H1 (cell line): ENCODE results near the gene DNAJC24. TPM values are rescaled to one million over a fixed set of nuclear protein-coding genes. Genes with fewer than 3 reads are reported as not detected.

Experiments
- CTCF ChIA-PET: fragments of 300-600 bp; sonication (Branson Sonifier 250); formaldehyde crosslinking; loops from one replicate; lab custom pipeline; 2021; ENCODE audit not compliant: partially characterized antibody; lab: Charles Lee
- POLR2A ChIA-PET: fragments of 300-600 bp; sonication (Branson Sonifier 250); formaldehyde crosslinking; loops from one replicate; lab custom pipeline; 2021; ENCODE audit warnings: inconsistent platforms; ENCODE audit not compliant: partially characterized antibody; lab: Charles Lee
- DNase-seq, 2 experiments: peaks; one replicate each; pipeline versions ENCODE4 v3.0.0 to v3.0.0-alpha.2; 2010 to 2022; ENCODE audit warnings: low spot score in 2 of 2, low read depth in 1 of 2, mixed read lengths in 1 of 2
- FAIRE-seq: peaks from 2 replicates; lab custom pipeline; 2011; peaks lifted over from hg19 to GRCh38; lab: Jason Lieb, UNC
- H2AFZ ChIP-seq: 2 replicates; pipeline ENCODE4 v1.8.1; 2012; ENCODE audit warnings: low read length, inconsistent platforms
- H2AK5ac ChIP-seq: 2 replicates; pipeline ENCODE4 v1.6.1; 2013; ENCODE audit warnings: low read depth, low read length
- H2BK120ac ChIP-seq: replicated peaks from 2 replicates; pipeline ENCODE3; 2013; ENCODE audit warnings: low read depth, low read length, inconsistent platforms
- H2BK12ac ChIP-seq: 2 replicates; pipeline ENCODE4 v1.6.1; 2013; ENCODE audit warnings: low read depth, low read length
- H2BK15ac ChIP-seq: 2 replicates; pipeline ENCODE4 v1.6.1; 2013; ENCODE audit warnings: low read length
- H2BK20ac ChIP-seq: 2 replicates; pipeline ENCODE4 v1.6.1; 2013; ENCODE audit warnings: low read length
- H2BK5ac ChIP-seq: 2 replicates; pipeline ENCODE4 v1.6.1; 2013; ENCODE audit warnings: low read depth, low read length
- H3K14ac ChIP-seq: 2 replicates; pipeline ENCODE4 v1.6.1; 2013; ENCODE audit warnings: inconsistent platforms; ENCODE audit not compliant: insufficient read length
- H3K18ac ChIP-seq: 2 replicates; pipeline ENCODE4 v1.6.1; 2013; ENCODE audit warnings: low read length; ENCODE audit errors: extremely low read depth
- H3K23ac ChIP-seq: 2 replicates; pipeline ENCODE4 v1.6.1; 2013; ENCODE audit warnings: inconsistent platforms; ENCODE audit not compliant: insufficient read length
- H3K23me2 ChIP-seq: 2 replicates; pipeline ENCODE4 v1.6.1; 2013; ENCODE audit warnings: low read depth, low read length
- H3K27ac ChIP-seq: 2 replicates; pipeline ENCODE4 v1.6.1; 2011; ENCODE audit warnings: low read depth, low read length, inconsistent platforms
- H3K27me3 ChIP-seq, 4 experiments: replicated peaks in 1 of 4; 1 replicate in 1 of 4; 2 replicates in 3 of 4; pipeline versions ENCODE4 v1.6.1 to v1.8.1; 2011 to 2013; ENCODE audit warnings: low read length in 3 of 4, mild to moderate bottlenecking in 3 of 4, inconsistent platforms in 2 of 4, mixed read lengths in 2 of 4, moderate library complexity in 1 of 4; ENCODE audit not compliant: control insufficient read depth in 3 of 4, insufficient read depth in 3 of 4; ENCODE audit errors: extremely low read depth in 1 of 4
- H3K36me3 ChIP-seq, 4 experiments: 2 replicates each; pipeline versions ENCODE4 v1.6.1 to v1.8.1; 2011 to 2013; ENCODE audit warnings: mild to moderate bottlenecking in 4 of 4, low read length in 3 of 4, moderate library complexity in 2 of 4, control low read depth in 1 of 4, inconsistent platforms in 1 of 4; ENCODE audit not compliant: insufficient read depth in 4 of 4, control insufficient read depth in 2 of 4
- H3K4ac ChIP-seq: replicated peaks from 2 replicates; pipeline ENCODE3; 2013; ENCODE audit warnings: low read length, low read depth, mixed read lengths, inconsistent platforms; ENCODE audit not compliant: insufficient read length
- H3K4me1 ChIP-seq, 4 experiments: replicated peaks in 1 of 4; 1 replicate in 1 of 4; 2 replicates in 3 of 4; pipeline versions ENCODE4 v1.6.1 to v1.8.1; 2011 to 2013; ENCODE audit warnings: low read length in 3 of 4, inconsistent platforms in 2 of 4, mixed read lengths in 1 of 4; ENCODE audit not compliant: insufficient read depth in 4 of 4, control insufficient read depth in 3 of 4
- H3K4me2 ChIP-seq, 2 experiments: 2 replicates each; pipeline versions ENCODE4 v1.6.1 to v1.8.1; 2011 to 2013; ENCODE audit warnings: low read depth in 2 of 2, low read length in 2 of 2, control low read depth in 1 of 2, inconsistent platforms in 1 of 2, mild to moderate bottlenecking in 1 of 2; ENCODE audit not compliant: insufficient read depth in 1 of 2
- H3K4me3 ChIP-seq, 4 experiments: fragments of 200-600, 300-600 bp in 1 of 4; sonication (generic), shearing (Covaris generic), sonication (Bioruptor Twin) in 1 of 4; 2 replicates each; pipeline versions ENCODE4 v1.5.1 to v1.8.1; 2011 to 2016; ENCODE audit warnings: low read length in 4 of 4, low read depth in 3 of 4, control low read depth in 2 of 4, inconsistent platforms in 2 of 4, mild to moderate bottlenecking in 2 of 4, mixed read lengths in 1 of 4, moderate library complexity in 1 of 4; ENCODE audit not compliant: insufficient read depth in 2 of 4; ENCODE audit errors: extremely low read depth in 1 of 4
- H3K56ac ChIP-seq: replicated peaks from 2 replicates; pipeline ENCODE3; 2013; ENCODE audit warnings: low read depth, mild to moderate bottlenecking, mixed read lengths, low read length, inconsistent platforms; ENCODE audit not compliant: insufficient read length
- H3K79me1 ChIP-seq: 2 replicates; pipeline ENCODE4 v1.6.1; 2013; ENCODE audit warnings: low read depth, low read length, control low read depth
- H3K79me2 ChIP-seq, 2 experiments: 2 replicates each; pipeline versions ENCODE4 v1.6.1 to v1.8.1; 2012 to 2013; ENCODE audit warnings: low read length in 2 of 2, mild to moderate bottlenecking in 2 of 2, inconsistent platforms in 1 of 2; ENCODE audit not compliant: insufficient read depth in 2 of 2, control insufficient read depth in 1 of 2
- H3K9ac ChIP-seq, 4 experiments: replicated peaks in 1 of 4; 1 replicate in 1 of 4; 2 replicates in 3 of 4; pipeline versions ENCODE4 v1.6.1 to v1.8.1; 2011 to 2013; ENCODE audit warnings: low read depth in 3 of 4, low read length in 3 of 4, control low read depth in 2 of 4, mild to moderate bottlenecking in 2 of 4, moderate library complexity in 2 of 4, inconsistent platforms in 1 of 4; ENCODE audit errors: extremely low read depth in 1 of 4
- H3K9me3 ChIP-seq, 2 experiments: 2 replicates each; pipeline versions ENCODE4 v1.6.1 to v1.8.1; 2012 to 2013; ENCODE audit warnings: mild to moderate bottlenecking in 2 of 2, moderate library complexity in 2 of 2, control low read depth in 1 of 2, inconsistent platforms in 1 of 2, low read depth in 1 of 2, low read length in 1 of 2, mixed read lengths in 1 of 2; ENCODE audit not compliant: insufficient read depth in 2 of 2
- H4K20me1 ChIP-seq, 2 experiments: replicated peaks in 1 of 2; 2 replicates each; pipeline versions ENCODE3 to v1.8.1; 2011 to 2013; ENCODE audit warnings: inconsistent platforms in 2 of 2, low read length in 2 of 2, mild to moderate bottlenecking in 1 of 2; ENCODE audit not compliant: insufficient read depth in 2 of 2, control insufficient read depth in 1 of 2
- H4K5ac ChIP-seq: 2 replicates; pipeline ENCODE4 v1.6.1; 2013; ENCODE audit warnings: low read length, low read depth, mixed read lengths, inconsistent platforms; ENCODE audit not compliant: insufficient read length
- H4K8ac ChIP-seq: 2 replicates; pipeline ENCODE4 v1.8.0; 2013; ENCODE audit warnings: mild to moderate bottlenecking, moderate library complexity, low read length, inconsistent platforms; ENCODE audit not compliant: insufficient read depth; ENCODE audit errors: extremely low read depth
- H4K91ac ChIP-seq: replicated peaks from 2 replicates; pipeline ENCODE3; 2013; ENCODE audit warnings: low read length, mixed read lengths, inconsistent platforms; ENCODE audit not compliant: insufficient read length
- BRCA1 ChIP-seq: IDR thresholded peaks from 2 replicates; pipeline ENCODE4 v1.6.1; 2012; ENCODE audit warnings: low read depth, low read length, improper control_type of control experiment
- EGR1 ChIP-seq: IDR thresholded peaks from 2 replicates; pipeline ENCODE4 v1.6.1; 2011; ENCODE audit warnings: low read depth, low read length, borderline replicate concordance
- EP300 ChIP-seq, 2 experiments: IDR thresholded peaks; 1 replicate in 1 of 2; 2 replicates in 1 of 2; pipeline ENCODE4 v1.6.1; 2011 to 2012; ENCODE audit warnings: low read depth in 2 of 2, low read length in 2 of 2, mild to moderate bottlenecking in 2 of 2, borderline replicate concordance in 1 of 2, inconsistent platforms in 1 of 2, moderate library complexity in 1 of 2
- JUND ChIP-seq: IDR thresholded peaks from 2 replicates; pipeline ENCODE4 v1.6.1; 2011; ENCODE audit warnings: mild to moderate bottlenecking, improper control_type of control experiment, low read length
- KDM4A ChIP-seq: IDR thresholded peaks from one replicate; pipeline ENCODE4 v1.7.1; 2012; ENCODE audit warnings: low read depth, mild to moderate bottlenecking, moderate library complexity, low read length, inconsistent platforms; ENCODE audit not compliant: severe bottlenecking
- MAFK ChIP-seq: IDR thresholded peaks from 2 replicates; pipeline ENCODE4 v1.6.1; 2012; ENCODE audit warnings: low read depth, mild to moderate bottlenecking, improper control_type of control experiment, low read length
- NRF1 ChIP-seq: IDR thresholded peaks from 2 replicates; pipeline ENCODE4 v1.6.1; 2011; ENCODE audit warnings: mild to moderate bottlenecking, low read depth, low read length, improper control_type of control experiment
- POLR2AphosphoS5 ChIP-seq: IDR thresholded peaks from 2 replicates; pipeline ENCODE4 v1.6.1; 2011; ENCODE audit warnings: low read depth, low read length
- POU5F1 ChIP-seq: IDR thresholded peaks from 2 replicates; pipeline ENCODE4 v1.6.1; 2011; ENCODE audit warnings: low read depth, mild to moderate bottlenecking, low read length, moderate library complexity
- RAD21 ChIP-seq, 2 experiments: IDR thresholded peaks in 1 of 2; conservative IDR thresholded peaks in 1 of 2; 2 replicates each; pipeline ENCODE4 v1.6.1; 2011; ENCODE audit warnings: low read depth in 2 of 2, low read length in 2 of 2, improper control_type of control experiment in 1 of 2, inconsistent platforms in 1 of 2, mild to moderate bottlenecking in 1 of 2, moderate library complexity in 1 of 2
- SIRT6 ChIP-seq: IDR thresholded peaks from one replicate; pipeline ENCODE4 v1.7.1; 2012; ENCODE audit warnings: low read length, inconsistent platforms
- SP4 ChIP-seq: IDR thresholded peaks from 2 replicates; pipeline ENCODE4 v1.6.1; 2012; ENCODE audit warnings: low read length, inconsistent platforms
- SRF ChIP-seq: IDR thresholded peaks from 2 replicates; pipeline ENCODE4 v1.6.1; 2011; ENCODE audit warnings: mild to moderate bottlenecking, low read depth, low read length, moderate library complexity
- TAF1 ChIP-seq: IDR thresholded peaks from 2 replicates; pipeline ENCODE4 v1.6.1; 2011; ENCODE audit warnings: mild to moderate bottlenecking, low read depth, low read length
- YY1 ChIP-seq: IDR thresholded peaks from 2 replicates; pipeline ENCODE4 v1.6.1; 2011; ENCODE audit warnings: low read depth, mild to moderate bottlenecking, low read length
- WGBS, 2 experiments: shearing (Covaris generic) in 1 of 2; methylation state at CpG; one replicate each; pipeline versions ENCODE4 v1.1.6 to v1.1.7; 2013 to 2015; ENCODE audit warnings: low lambda C conversion rate in 2 of 2, mixed read lengths in 2 of 2, inconsistent platforms in 1 of 2, low coverage in 1 of 2, missing lambda C conversion rate in 1 of 2; ENCODE audit not compliant: insufficient replicate concordance in 2 of 2, insufficient coverage in 1 of 2, insufficient read length in 1 of 2; ENCODE audit errors: extremely low coverage in 1 of 2, missing lambda C conversion rate in 1 of 2; 5-methylcytosine and 5-hydroxymethylcytosine counted together
- polyA plus RNA-seq, 7 experiments: library from polyadenylated mRNA; depleted of rRNA in 3 of 7; stranded (reverse) in 5 of 7; unstranded in 2 of 7; fragments of >200 nt in 5 of 7; fragments of 200-250 nt in 2 of 7; gene quantifications; 1 replicate in 5 of 7; 2 replicates in 1 of 7; 4 replicates in 1 of 7; pipeline versions ENCODE4 v1.2.1 to v1.2.3, GENCODE V29; 2011 to 2013; ENCODE audit warnings: missing spikeins in 2 of 7, mixed read lengths in 2 of 7
- total RNA-seq: library from RNA; stranded (reverse); fragmentation: NEBNext Ultra II Directional; extraction: Animal tissue kit (Norgen Biotek cat#: 25700); gene quantifications from 2 replicates; pipeline ENCODE4 v1.2.1, GENCODE V29; 2021

DNAJC24 gene
- total and polyA plus RNA-seq, 2 of the 8 experiments (the other 6 are each of a cell fraction or from before 2014, with no cell fraction given): 7.2 to 21.1 TPM

DNA sequence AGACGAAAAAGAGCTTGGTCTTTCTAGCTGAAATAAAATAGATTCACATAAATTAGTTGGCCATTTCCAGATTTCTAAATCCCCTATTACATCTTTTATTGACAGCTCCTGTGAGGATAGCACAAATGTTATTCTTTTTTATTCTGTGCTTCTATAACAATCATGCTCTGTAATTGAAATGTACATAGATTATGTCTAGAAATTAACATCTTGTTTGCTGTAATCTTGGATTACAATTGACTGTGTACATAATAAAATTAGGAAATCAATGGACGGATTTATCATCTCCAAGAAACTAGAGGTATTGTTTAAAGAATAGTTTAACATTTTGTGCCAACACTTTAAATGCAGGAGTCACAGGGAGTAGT is 108.5 kb downstream of the DNAJC24 start:
- no peak overlapping the region for H4K8ac ChIP-seq
- H3K14ac ChIP-seq: no peak overlapping the region
- CTCF ChIA-PET: interaction anchor here (1.2 to 2.0 kb wide), 3 partner anchors 9 to 480 kb away, joined by 3 to 9 read pairs (median 5); no protein-coding TSS in a partner anchor
- H3K79me1 ChIP-seq: no peaks in the 10 kb centered on the region
- no peaks in the 10 kb centered on the region for H3K4me1 ChIP-seq
- no peak overlapping the region for H2BK5ac ChIP-seq
- no peak for DNase-seq
- no peak for FAIRE-seq
- H3K27ac ChIP-seq: no peak overlapping the region
- H2AK5ac ChIP-seq: no peak overlapping the region
- H3K4me3 ChIP-seq: no peak overlapping the region
- no peaks in the 10 kb centered on the region for H3K27me3 ChIP-seq
- no peaks in the 10 kb centered on the region; a peak in 1 of 8 replicates for H3K36me3 ChIP-seq
- H2BK120ac ChIP-seq: no peak overlapping the region
- H2AFZ ChIP-seq: no peak overlapping the region
- H2BK12ac ChIP-seq: no peak overlapping the region
- H3K4me2 ChIP-seq: no peak overlapping the region
- H2BK15ac ChIP-seq: no peak overlapping the region
- H3K56ac ChIP-seq: no peak overlapping the region
- no peak overlapping the region for H3K9ac ChIP-seq
- POLR2A ChIA-PET: no interaction called here
- H4K20me1 ChIP-seq: no peaks in the 10 kb centered on the region
- no peak overlapping the region for H3K4ac ChIP-seq
- 88% methylated on average over 2 of the region's 2 CpGs; no CpG with 5 or more reads in 1 of the 2 experiments for WGBS, 2 experiments
- H3K23ac ChIP-seq: no peak overlapping the region
- no peak overlapping the region for H3K18ac ChIP-seq
- H3K9me3 ChIP-seq: no peaks in the 10 kb centered on the region
- H4K5ac ChIP-seq: no peak overlapping the region
- no peak overlapping the region for H2BK20ac ChIP-seq
- peaks cover 0 to 31% of the 10 kb centered on the region in 2 experiments; a peak in 2 of 4 replicates for H3K79me2 ChIP-seq
- H3K23me2 ChIP-seq: no peaks in the 10 kb centered on the region
- TF ChIP-seq JUND (no peak), NRF1 (no peak), POU5F1 (no peak), KDM4A (no peak), RAD21 (IDR thresholded peaks at IDR 0.05 in 1 of 2, conservative IDR thresholded peaks at IDR 0.05 in 1 of 2; ENCODE audit: low read depth in 2 of 2, low read length in 2 of 2) (no peak), YY1 (no peak), BRCA1 (no peak), MAFK (no peak), SIRT6 (no peak), EGR1 (no peak), SP4 (no peak), TAF1 (no peak), POLR2AphosphoS5 (no peak), EP300 (IDR thresholded peaks at IDR 0.05; ENCODE audit: borderline replicate concordance in 1 of 2, low read depth in 2 of 2, low read length in 2 of 2) (no peak), SRF (no peak)
- H4K91ac ChIP-seq: no peak overlapping the region
